Vagina (tissue), 2 donors: Measurements from ENCODE around the gene ATP1A4. TPM values are rescaled to one million over a fixed set of nuclear protein-coding genes. Genes with fewer than 3 reads are reported as not detected.
"Not testable (repeated sequence)": the region's sequence is repeated elsewhere in the genome, so short reads cannot be mapped to it uniquely, and the experiment has no call there.

Experiments
- DNase-seq, 2 donors: peaks; one replicate each; pipeline ENCODE4 v3.0.0-alpha.2; 2017; ENCODE audit errors: extremely low spot score in 2 of 2
- H3K27ac ChIP-seq: fragments of 200-600 bp; sonication (generic); one replicate; pipeline ENCODE4 v1.5.1; 2019
- H3K27me3 ChIP-seq: fragments of 200-600 bp; sonication (generic); one replicate; pipeline ENCODE4 v1.5.1; 2019
- H3K36me3 ChIP-seq, 2 donors: fragments of 200-600 bp; sonication (generic); one replicate each; pipeline ENCODE4 v1.5.1; 2017 to 2019
- H3K4me1 ChIP-seq: fragments of 200-600 bp; sonication (generic); one replicate; pipeline ENCODE4 v1.5.1; 2019
- H3K4me3 ChIP-seq, 2 donors: fragments of 200-600 bp; sonication (generic); 1 replicate in 1 of 2; 2 replicates in 1 of 2; pipeline ENCODE4 v1.5.1; 2016 to 2019
- H3K9me3 ChIP-seq: fragments of 200-600 bp; sonication (generic); one replicate; pipeline ENCODE4 v1.5.1; 2019
- POLR2A ChIP-seq, 2 donors: fragments of 450-650 bp; IDR thresholded peaks; one replicate each; pipeline ENCODE4 v1.6.1; 2017; ENCODE audit warnings: antibody characterized with exemption in 2 of 2, mild to moderate bottlenecking in 2 of 2, moderate library complexity in 2 of 2
- POLR2AphosphoS5 ChIP-seq, 2 donors: sonication (generic); formaldehyde crosslinking; IDR thresholded peaks; one replicate each; pipeline ENCODE4 v1.9.0; 2017; ENCODE audit warnings: antibody characterized with exemption in 2 of 2, mild to moderate bottlenecking in 2 of 2, low read depth in 1 of 2; ENCODE audit not compliant: insufficient read depth in 1 of 2
- intact Hi-C: fragments of 100-400 bp; cut with DNase I; formaldehyde crosslinking; loops from one replicate; pipeline ENCODE4 v1.15.1; 2023
- total RNA-seq: library from RNA; depleted of rRNA; stranded (reverse); fragments of >200 nt; gene quantifications from one replicate; pipeline ENCODE4 v1.2.3, GENCODE V29; 2016
- TF ChIP-seq, protein P1 (sequence below), 3 experiments: fragments of 450-650 bp in 2 of 3; fragments of 200-600 bp in 1 of 3; sonication (generic) in 1 of 3; IDR thresholded peaks; one replicate each; pipeline ENCODE4 v1.5.1; 2017 to 2019; ENCODE audit warnings: antibody characterized with exemption in 3 of 3, mild to moderate bottlenecking in 2 of 3, moderate library complexity in 2 of 3

The ATP1A4 gene
- total RNA-seq, 1 donor from 2014 or later, result not detected

DNA sequence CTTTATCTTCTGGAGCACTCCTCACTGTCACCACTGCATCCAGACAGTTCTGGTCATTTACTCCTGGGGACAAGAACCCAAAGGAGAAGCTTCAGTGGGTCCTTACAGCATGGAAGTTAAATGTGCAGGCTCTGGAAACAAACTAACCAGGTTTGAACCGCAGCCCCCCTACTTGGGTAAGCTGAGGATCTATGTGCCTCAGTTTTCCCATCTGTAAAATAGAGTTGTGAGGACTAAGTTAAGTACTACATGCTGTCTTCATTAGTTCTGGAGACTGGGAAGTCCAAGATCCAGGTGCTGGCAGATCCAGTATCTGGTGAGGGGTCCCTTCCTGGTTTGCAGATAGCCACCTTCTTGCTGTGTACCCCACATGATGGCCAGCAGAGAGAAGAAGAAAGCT is 43.9 kb upstream of the ATP1A4 start:
- Histone ChIP-seq H3K27me3 (no peaks in the 10 kb centered on the region), H3K4me3 (no peak overlapping the region), H3K4me1 (no peaks in the 10 kb centered on the region), H3K9me3 (no peaks in the 10 kb centered on the region), H3K36me3 (no peaks in the 10 kb centered on the region), H3K27ac (no peak overlapping the region)
- intact Hi-C loops, result loop anchor here (5.0 kb wide), 1 partner anchor 100 kb away; the partner anchor contains the start of gene PEA15
- TF ChIP-seq POLR2AphosphoS5 (IDR thresholded peaks at IDR 0.05; ENCODE audit: insufficient read depth in 1 of 2, low read depth in 1 of 2), result no peak
- no peak for TF ChIP-seq POLR2A (IDR thresholded peaks at IDR 0.05)
- TF ChIP-seq, protein P1, sequence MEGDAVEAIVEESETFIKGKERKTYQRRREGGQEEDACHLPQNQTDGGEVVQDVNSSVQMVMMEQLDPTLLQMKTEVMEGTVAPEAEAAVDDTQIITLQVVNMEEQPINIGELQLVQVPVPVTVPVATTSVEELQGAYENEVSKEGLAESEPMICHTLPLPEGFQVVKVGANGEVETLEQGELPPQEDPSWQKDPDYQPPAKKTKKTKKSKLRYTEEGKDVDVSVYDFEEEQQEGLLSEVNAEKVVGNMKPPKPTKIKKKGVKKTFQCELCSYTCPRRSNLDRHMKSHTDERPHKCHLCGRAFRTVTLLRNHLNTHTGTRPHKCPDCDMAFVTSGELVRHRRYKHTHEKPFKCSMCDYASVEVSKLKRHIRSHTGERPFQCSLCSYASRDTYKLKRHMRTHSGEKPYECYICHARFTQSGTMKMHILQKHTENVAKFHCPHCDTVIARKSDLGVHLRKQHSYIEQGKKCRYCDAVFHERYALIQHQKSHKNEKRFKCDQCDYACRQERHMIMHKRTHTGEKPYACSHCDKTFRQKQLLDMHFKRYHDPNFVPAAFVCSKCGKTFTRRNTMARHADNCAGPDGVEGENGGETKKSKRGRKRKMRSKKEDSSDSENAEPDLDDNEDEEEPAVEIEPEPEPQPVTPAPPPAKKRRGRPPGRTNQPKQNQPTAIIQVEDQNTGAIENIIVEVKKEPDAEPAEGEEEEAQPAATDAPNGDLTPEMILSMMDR (IDR thresholded peaks at IDR 0.05), result no peak
- no peak for DNase-seq

DNA sequence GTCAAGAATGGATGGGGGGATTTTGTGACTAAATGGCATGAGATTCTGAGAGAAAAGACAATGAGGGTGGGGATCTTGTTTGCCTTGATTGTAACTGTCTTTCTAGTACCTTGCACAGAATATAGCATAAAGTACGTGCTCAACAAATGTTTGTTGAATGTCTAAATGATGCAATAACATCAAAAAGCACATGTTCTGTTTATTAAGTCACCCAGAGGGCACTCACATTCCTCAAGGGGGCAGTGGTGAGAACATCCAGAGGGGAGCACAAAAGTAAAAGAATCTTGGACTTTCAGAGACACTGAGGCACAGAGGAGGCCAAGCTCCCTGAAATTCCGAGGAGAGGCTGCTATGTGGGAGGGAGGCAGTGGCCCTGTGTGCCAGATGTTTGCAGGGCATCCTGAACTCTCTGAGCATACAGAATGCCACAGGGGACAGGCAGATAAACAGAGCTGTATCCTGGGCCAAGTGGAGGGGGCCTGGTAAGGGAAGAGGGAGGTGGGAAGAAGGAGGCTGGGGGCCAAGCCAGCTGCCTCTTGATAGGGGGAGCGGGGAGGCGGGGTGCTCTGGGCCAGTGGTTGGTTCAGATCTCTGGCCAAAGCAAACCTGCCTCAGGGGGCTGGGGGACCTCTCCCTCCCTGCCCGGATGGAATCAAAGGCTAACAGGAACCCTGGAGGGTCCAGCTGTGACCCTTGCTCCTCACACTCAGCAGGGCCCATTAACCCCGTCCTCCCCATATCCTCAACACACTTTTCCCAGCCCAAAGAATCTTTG is 42.3 kb upstream of the ATP1A4 start:
- intact Hi-C loops, result loop anchor here (5.0 kb wide), 1 partner anchor 98 kb away; the partner anchor contains the start of gene PEA15

DNA sequence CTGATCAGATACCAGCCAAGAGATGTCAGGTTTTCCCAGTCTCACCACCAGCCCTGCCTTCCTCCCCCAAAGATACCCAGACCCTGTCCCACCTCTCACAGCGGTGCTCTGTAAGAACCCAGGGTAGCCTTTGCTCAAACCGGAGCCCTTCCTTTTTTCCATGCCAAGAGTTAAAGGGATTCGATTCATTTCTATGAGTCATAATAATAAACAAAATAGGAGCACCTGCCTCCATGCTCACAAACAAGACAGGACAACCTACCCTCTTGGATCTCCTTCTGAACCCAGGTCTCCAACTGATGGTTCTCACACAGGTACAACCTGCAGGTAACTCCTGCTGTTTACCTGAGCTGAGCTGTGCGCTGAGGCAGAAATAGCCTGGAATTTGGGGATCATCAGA is 41.7 kb upstream of the ATP1A4 start:
- intact Hi-C loops, result loop anchor here (5.0 kb wide), 1 partner anchor 98 kb away; the partner anchor contains the start of gene PEA15
- Histone ChIP-seq H3K36me3 (no peaks in the 10 kb centered on the region), H3K4me1 (no peaks in the 10 kb centered on the region), H3K4me3 (no peak overlapping the region), H3K27ac (no peak overlapping the region), H3K9me3 (no peaks in the 10 kb centered on the region), H3K27me3 (no peaks in the 10 kb centered on the region)
- TF ChIP-seq, protein P1 (IDR thresholded peaks at IDR 0.05), result no peak
- no peak for TF ChIP-seq POLR2AphosphoS5 (IDR thresholded peaks at IDR 0.05; ENCODE audit: insufficient read depth in 1 of 2, low read depth in 1 of 2)
- TF ChIP-seq POLR2A (IDR thresholded peaks at IDR 0.05), result no peak
- no peak for DNase-seq

More for the DNA sequence above, 42.3 kb upstream of the ATP1A4 start:
- Histone ChIP-seq H3K4me3 (no peak overlapping the region), H3K27ac (no peak overlapping the region), H3K27me3 (no peaks in the 10 kb centered on the region), H3K4me1 (no peaks in the 10 kb centered on the region), H3K9me3 (no peaks in the 10 kb centered on the region), H3K36me3 (no peaks in the 10 kb centered on the region)
- no peak for TF ChIP-seq POLR2A (IDR thresholded peaks at IDR 0.05)
- no peak for TF ChIP-seq POLR2AphosphoS5 (IDR thresholded peaks at IDR 0.05; ENCODE audit: insufficient read depth in 1 of 2, low read depth in 1 of 2)
- TF ChIP-seq, protein P1 (IDR thresholded peaks at IDR 0.05), result no peak
- no peak for DNase-seq

DNA sequence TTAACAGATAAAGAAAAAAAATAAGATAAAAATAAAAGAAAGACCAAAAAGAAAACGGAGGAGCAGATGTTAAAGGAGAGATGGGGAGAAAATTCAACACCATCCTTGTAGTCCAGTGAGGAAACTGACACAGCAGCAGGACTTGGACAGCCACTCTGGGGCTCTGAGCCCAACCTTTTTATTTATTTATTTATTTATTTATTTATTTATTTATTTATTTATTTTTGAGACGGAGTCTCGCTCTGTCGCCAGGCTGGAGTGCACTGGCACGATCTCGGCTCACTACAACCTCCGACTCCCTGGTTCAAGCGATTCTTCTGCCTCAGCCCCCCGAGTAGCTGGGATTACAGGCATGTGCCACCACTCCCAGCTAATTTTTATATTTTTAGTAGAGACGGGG is 39.9 kb upstream of the ATP1A4 start:
- H3K27ac ChIP-seq, H3K4me3 ChIP-seq, DNase-seq, H3K4me1 ChIP-seq, H3K9me3 ChIP-seq, intact Hi-C loops, H3K36me3 ChIP-seq, H3K27me3 ChIP-seq: not testable (repeated sequence)

DNA sequence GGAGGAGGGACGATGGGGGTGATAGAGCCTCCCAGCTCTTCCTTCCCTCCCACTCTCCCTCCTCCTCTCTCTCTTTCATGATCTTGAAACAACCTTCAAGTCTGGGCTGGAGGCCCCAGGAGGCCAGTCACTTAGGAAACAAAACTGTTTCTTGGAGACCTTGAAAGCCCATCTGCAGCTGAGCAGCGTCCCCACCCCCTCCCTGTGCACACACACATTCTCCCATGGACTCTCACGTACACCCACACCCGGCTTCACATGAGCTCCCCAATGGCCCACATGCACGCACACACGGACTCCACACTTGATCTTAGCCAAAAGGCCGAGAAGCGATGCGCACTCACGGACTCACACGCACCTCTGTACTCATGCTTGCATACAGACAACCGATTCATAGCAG is 39.0 kb upstream of the ATP1A4 start:
- no peak for TF ChIP-seq POLR2AphosphoS5 (IDR thresholded peaks at IDR 0.05; ENCODE audit: insufficient read depth in 1 of 2, low read depth in 1 of 2)
- TF ChIP-seq, protein P1 (IDR thresholded peaks at IDR 0.05), result no peak
- TF ChIP-seq POLR2A (IDR thresholded peaks at IDR 0.05), result no peak
- Histone ChIP-seq H3K4me1 (peaks cover 5% of the 10 kb centered on the region), H3K36me3 (no peaks in the 10 kb centered on the region), H3K9me3 (no peaks in the 10 kb centered on the region), H3K27ac (no peak overlapping the region), H3K4me3 (no peak overlapping the region), H3K27me3 (no peaks in the 10 kb centered on the region)
- intact Hi-C loops, result no loop called here
- DNase-seq, result no peak
